Muscle of back (tissue), 11 donors: ENCODE results near the gene GRID2. TPM values are rescaled to one million over a fixed set of nuclear protein-coding genes. Genes with fewer than 3 reads are reported as not detected.
A peak's percentile ranks its signal among the peaks of the same experiment; 100 is the strongest.

ENCODE experiments used
- DNase-seq, 3 donors: peaks; one replicate each; pipeline versions ENCODE4 v3.0.0 to v3.0.0-alpha.2; 2013
- polyA plus RNA-seq, 10 donors: library from polyadenylated mRNA; unstranded; fragments of 120-200 nt; gene quantifications; one replicate each; pipeline ENCODE4 v1.2.1, GENCODE V29; 2013; ENCODE audit not compliant: insufficient read length in 10 of 10

GRID2 gene
- polyA plus RNA-seq, 10 donors = 0.25 to 1.9 (median 0.38) TPM

DNA sequence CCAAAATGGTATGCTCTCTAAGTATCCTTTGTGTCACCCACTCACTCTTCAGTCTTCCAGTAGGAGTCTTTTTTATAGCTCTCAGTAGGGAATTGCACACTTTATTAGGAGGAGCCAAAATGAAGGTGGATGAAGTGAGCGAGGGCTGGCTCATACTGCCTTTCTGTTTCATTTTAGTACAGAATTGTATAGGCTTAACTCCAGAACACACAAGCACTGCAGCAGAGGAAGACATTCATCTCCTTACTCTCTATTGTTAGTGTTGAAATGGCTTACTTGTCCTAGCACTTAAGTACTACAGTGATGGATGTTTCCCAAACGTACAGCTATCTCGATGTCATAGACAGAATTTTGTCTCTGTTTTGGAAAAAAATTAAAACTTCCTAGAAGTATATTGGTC is 1197.5 kb downstream of the GRID2 start:
- DNase-seq = no peak

DNA sequence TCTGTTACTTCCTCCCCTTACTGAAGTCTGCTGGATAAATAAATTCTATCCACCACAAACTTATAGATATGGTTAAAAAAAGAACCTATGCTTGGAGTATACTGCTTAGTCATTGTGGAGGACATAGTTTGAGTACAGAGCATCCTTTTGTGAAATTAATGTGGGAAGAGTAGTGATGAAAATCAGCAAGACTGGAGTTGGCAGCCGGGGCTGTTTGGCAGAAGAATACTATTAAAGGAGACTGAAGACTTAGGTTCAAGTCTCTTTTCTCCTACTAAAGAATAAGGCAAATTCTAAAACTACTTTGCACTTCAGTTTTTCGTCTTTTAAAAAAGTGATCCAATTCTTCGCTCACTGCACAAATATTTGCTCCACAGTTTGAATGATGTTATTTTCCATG is 1198.2 kb downstream of the GRID2 start:
- peak; percentile 0 to 11 (median 7) for DNase-seq

- DNase-seq = peak in 1 of 3 donors; percentile 3
These were observed 1199.2 kb downstream of the GRID2 start for GRCh38 chr4:93502991-93503390.

DNA sequence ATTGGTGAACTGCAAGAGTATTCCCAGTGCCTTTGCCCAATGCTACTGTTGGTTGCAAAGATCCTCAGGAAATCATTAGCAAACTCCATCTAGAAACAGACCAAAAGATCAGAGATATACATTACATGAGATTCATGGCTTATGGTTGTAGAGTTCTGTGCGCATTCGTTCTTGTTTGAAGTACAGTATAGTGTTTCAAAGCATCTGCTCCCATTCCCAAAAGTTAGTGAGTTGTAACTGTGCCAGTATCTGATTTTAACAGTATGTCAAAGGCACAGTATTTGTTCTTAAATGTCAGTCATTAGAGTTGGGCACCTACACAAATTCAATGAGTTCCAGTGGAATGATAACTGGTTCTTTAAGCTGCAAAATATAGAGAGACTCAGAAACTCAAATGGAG is 1210.1 kb downstream of the GRID2 start:
- no peak for DNase-seq

DNA sequence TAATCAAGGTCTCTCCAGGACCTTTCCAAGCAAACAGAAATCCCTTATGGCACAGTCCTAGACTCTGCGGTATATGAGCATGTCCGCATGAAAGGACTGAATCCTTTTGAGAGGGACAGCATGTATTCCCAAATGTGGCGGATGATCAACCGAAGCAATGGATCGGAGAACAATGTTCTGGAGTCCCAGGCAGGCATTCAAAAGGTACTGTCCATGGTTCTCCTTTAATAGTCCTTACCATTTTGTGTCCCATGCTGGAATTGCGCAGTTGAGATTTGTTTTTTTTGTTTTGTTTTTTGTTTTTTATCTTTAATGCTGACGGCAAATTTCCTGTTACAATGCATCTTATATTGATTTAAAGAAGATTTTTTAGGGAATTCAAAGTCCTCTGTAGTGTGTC is 1211.4 kb downstream of the GRID2 start:
- DNase-seq = no peak

GRCh38 chr4:93529692-93530372 is 1226.1 kb downstream of the GRID2 start:
- DNase-seq = no peak

DNA sequence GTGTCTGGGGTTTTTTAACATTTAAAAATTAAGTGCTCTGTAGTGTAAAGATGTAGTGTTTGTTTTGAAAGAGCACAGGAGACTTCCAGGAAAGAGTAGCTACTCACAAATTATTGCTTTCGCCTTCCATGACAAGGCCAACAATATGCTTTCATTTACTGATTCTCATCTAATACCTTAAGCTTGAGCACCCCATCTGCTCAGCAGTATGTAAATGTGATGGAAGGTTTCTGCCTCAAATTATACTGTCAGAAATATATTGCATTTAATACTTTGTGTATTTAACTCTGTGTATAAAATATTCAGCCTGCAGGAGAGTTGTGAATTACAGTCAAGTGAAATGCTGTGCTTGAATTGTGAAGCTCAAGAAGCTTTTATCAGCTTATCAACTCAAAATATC is 1228.5 kb downstream of the GRID2 start:
- no peak for DNase-seq

- DNase-seq = peak; percentile 14 to 73 (median 20)
These were observed 1236.8 kb downstream of the GRID2 start for GRCh38 chr4:93540562-93540961.

DNA sequence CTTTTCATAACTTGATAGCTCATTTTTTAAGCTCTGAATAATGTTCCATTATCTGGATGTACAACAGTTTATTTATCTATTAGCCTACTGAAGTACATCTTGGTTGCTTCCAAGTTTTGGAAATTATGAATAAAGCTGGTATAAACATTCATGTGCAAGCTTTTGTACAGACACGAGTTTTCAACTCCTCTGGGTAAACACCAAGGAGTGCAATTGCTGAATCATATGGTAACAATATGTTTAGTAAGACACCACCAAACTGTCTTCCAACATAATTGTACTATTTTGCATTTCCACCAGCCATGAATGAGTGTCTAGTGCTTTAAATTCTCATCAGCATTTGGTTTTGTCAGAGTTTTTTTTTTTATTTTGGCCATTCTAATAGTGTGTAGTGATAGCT is 1258.1 kb downstream of the GRID2 start:
- peak in 1 of 3 donors; percentile 4 for DNase-seq

GRCh38 chr4:93568758-93569157 is 1265.0 kb downstream of the GRID2 start:
- DNase-seq = no peak

DNA sequence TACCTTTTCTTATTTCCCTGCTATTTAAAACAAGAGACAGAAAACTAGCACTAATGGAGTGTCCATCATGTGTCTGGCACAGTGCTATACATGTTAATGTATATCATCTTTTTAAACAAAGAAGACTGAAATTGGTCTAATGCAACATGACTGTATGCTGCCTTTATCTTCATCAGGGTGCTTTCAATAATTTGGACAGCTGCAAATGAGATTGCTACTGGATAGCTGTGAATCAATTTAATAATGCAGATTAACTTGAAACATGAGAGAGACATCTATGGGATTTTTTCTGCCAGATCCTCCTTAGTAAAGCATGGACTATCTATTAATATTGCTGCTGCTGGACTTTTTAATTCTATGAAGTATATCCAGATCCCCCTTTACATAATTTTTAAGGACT is 1269.5 kb downstream of the GRID2 start:
- no peak for DNase-seq

DNA sequence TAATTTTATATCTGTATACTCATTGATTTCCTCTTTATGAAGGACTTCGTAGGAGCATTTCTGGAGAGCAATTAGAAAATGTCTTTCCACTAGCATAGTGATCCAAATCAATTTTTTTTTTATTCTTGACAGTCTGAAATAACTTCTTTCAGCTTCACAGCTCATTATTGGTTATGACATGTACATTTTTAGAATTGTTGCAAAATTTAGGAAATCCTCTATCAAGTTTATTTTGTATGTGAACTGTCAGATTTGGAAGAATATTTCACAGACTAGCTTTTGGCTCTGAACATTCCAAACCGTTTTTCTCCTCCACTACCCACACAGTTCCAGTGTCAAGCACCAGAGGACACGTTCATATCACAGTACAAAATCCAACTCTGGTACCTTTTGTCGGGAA is 1275.2 kb downstream of the GRID2 start:
- no peak for DNase-seq

DNA sequence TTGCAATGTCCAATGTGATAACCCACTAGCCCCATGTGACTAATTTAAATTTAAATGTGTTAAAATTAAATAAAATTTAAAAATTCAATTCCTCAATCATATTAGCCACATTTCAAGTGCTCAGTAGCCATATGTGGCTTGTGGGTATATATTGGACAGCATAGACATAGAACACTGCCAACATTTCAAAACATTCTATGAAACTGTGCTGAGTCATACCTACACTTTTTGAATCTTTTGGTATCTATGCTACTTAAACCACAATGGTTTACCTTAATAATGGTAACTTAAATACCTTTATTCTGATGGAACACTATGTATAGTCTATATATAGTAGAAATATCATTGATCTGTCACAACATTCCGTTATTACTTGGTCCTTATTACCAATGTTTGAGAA is 1301.4 kb downstream of the GRID2 start:
- DNase-seq = no peak

- no peak for DNase-seq
These were observed 1313.8 kb downstream of the GRID2 start for GRCh38 chr4:93617606-93618005.

- no peak for DNase-seq
These were observed 1330.0 kb downstream of the GRID2 start for GRCh38 chr4:93633721-93634120.

- peak in 1 of 3 donors; percentile 4 for DNase-seq
These were observed 1332.2 kb downstream of the GRID2 start for GRCh38 chr4:93635943-93636342.

DNA sequence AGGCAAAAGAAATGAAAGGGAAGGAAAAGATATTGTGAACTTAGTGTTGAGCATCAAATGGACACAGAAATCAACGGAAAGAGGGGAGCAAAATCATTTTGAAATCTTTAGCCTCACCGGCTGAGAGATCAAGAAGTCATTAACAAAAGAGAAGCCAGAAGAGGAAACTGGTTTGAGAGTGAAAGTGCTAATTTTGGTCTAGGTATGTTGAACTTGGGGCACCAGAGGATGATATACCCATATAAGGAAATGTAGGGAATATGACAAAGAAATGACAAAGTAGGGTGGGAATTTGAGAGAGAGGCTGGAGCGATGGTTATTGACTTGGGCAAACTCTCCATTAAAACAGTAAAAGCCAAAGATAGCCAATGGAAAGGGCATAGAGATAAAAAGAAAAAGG is 1341.4 kb downstream of the GRID2 start:
- DNase-seq = no peak

DNA sequence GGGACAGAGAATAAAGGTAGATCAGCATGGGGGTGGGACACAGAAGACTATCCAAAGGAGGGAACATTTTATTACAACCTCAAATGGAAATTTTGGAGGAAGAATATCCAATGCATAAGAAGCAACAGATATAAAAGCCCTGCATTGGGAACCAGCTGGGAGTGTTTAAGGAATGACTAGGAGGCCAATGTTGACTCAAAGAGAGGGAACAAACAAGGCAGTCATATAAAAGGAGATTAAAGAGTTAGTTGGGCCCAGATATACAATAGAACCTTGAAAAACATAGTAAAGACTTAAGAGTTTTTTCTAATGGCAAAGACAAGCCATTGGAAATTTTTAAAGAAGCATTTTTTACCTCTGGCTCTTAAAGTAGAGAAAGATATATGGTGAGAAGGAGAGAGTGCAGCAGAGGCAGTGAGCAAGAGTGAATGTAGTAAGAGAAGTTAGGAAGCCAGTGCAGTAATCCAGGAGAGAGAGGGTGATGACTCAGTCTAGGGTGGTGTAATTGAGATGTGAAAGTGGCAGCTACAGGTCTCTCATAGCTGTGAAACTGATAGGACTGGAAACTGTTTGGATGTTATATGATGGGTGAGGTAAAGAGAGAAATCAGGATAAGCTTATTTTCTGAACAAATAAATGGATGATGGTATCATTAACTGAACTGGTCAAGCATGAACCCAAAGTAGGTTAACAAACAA is 1342.6 kb downstream of the GRID2 start:
- no peak for DNase-seq

DNA sequence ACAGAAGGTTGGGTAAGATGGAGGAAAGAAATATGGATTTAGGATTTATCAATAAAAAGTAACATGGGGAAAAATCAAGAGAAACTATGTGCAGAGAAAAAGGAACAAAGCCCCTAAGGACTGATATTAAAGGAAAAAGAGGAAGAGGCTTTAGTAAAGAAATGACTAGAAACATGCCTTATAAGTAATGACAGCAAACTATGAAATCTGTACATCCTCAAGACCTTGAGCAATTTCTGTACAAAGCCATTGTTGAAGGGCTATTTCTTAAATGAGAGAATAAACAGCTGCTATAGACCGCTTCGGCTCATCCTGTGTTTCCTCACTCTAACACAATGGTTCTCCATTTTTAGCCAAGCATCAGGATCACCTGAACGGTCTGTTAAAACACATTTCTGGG is 1344.5 kb downstream of the GRID2 start:
- no peak for DNase-seq

GRCh38 chr4:93649828-93650227 is 1346.1 kb downstream of the GRID2 start:
- DNase-seq = no peak

GRCh38 chr4:93654211-93654610 is 1350.4 kb downstream of the GRID2 start:
- DNase-seq = no peak

GRCh38 chr4:93657527-93657926 is 1353.8 kb downstream of the GRID2 start:
- no peak for DNase-seq

DNA sequence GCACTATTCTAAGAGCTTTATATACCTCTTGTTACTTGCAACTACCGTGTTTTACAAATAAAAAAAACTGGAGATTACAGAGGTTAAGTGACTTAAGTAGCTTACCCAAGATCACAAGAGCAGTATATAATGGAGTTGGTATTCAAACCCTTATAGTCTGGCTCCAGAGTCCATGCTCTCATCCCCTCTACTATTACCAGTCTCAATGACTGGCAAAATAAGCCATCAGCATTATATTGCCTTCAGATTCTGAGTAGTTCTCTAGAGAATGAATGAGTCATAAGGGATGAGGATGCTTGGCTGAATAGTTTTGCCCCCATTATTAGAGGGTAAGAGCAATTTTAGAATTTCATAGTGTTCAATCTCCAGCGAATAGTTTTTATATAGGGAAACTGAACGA is 1354.7 kb downstream of the GRID2 start:
- DNase-seq = no peak

DNA sequence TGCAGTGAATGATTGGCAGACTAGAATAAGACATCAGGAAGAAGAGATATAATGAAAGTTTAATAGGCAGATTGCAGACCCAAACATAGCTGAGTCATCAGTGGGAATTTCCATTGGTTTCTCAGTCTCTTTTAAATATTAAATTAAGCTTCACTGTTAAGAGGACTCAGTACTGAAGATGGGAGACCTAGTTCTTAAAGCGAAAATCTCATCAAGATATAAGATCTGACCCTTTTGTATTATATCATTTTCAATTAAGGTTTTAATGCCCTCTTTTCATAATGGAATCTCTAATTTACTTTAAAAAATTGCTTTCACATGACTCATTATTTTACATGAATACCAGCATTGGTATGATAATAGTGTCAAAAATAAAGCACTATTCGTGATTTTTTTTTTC is 1355.9 kb downstream of the GRID2 start:
- no peak for DNase-seq
